Measurements from ENCODE around the gene PHETA2.
"Not testable (repeated sequence)": the region's sequence is repeated elsewhere in the genome, so short reads cannot be mapped to it uniquely, and the experiment has no call there.

The PHETA2 gene

GRCh38 chr22:42104332-42104860 lies 30.3 kb downstream of the PHETA2 start:
- DNase-seq (ENCODE audit: low read depth) = not testable (repeated sequence)

- no peak for DNase-seq (ENCODE audit: low read depth)
Measured at GRCh38 chr22:42108848-42109247, 34.8 kb downstream of the PHETA2 start.

- no peak for DNase-seq (ENCODE audit: low read depth)
Measured at GRCh38 chr22:42111798-42112197, 37.8 kb downstream of the PHETA2 start.

- DNase-seq (ENCODE audit: low read depth) = not testable (repeated sequence)
Measured at GRCh38 chr22:42112793-42113192, 38.7 kb downstream of the PHETA2 start.

- no peak for DNase-seq (ENCODE audit: low read depth)
Measured at GRCh38 chr22:42114721-42115120, 40.7 kb downstream of the PHETA2 start.

- DNase-seq (ENCODE audit: low read depth) = not testable (repeated sequence)
Measured at GRCh38 chr22:42115420-42115830, 41.4 kb downstream of the PHETA2 start.

GRCh38 chr22:42116848-42117424 lies 42.9 kb downstream of the PHETA2 start:
- DNase-seq (ENCODE audit: low read depth) = no peak

GRCh38 chr22:42120231-42121021 lies 46.4 kb downstream of the PHETA2 start:
- not testable (repeated sequence) for DNase-seq (ENCODE audit: low read depth)

- DNase-seq (ENCODE audit: low read depth) = not testable (repeated sequence)
Measured at GRCh38 chr22:42123529-42123928, 49.5 kb downstream of the PHETA2 start.

- no peak for DNase-seq (ENCODE audit: low read depth)
Measured at GRCh38 chr22:42127606-42128005, 53.6 kb downstream of the PHETA2 start.

- not testable (repeated sequence) for DNase-seq (ENCODE audit: low read depth)
Measured at GRCh38 chr22:42128007-42128406, 54.0 kb downstream of the PHETA2 start.
